GM21619 (cell line): Measurements from ENCODE around the gene TNFSF13.

Experiments
- ATAC-seq: cut with Tn5 transposase; IDR thresholded peaks from one replicate; pipeline ENCODE4 v1.9.1; 2021; ENCODE audit not compliant: unreplicated experiment

The TNFSF13 gene

DNA sequence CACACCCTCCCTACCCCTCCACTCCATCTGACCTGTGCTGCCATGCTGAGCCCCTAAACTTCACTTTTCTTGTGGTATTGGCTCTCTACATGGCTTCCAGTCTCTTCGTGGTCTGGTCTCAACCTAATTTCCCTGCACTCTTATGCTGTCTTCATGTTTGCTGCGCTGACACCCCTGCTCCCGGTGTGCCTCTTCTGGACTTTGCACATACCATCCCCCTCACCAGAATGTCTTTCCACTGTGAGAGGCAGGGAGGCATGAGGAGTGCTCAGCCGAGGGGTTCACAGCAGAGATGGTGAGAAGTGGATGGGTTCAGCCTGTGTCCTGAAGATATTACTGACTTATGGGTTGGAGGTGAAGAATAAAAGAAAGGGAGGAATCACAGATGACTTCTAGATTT, 7.2 kb upstream of the TNFSF13 start:
- ATAC-seq: no peak

DNA sequence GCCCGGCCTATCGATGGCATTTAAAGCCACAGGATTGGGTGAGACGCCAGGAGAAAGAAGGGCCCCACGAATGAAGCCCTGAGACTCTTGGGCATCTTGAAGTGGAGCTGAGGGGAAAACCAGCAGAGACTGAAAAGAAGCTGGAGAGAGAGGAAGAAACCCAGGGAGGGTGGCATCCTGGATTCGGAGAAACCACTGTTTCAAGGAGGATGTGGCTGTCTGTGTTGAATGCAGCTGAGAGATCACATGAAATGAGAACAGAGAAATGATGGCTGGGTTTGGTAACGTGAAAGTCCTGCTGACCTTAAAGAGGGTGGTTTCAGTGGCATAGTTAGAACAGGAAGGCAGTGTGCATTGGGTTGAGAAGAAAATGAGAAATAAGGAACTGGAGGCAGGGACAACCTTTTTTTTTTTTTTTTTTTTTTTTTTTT, 5.9 kb upstream of the TNFSF13 start:
- ATAC-seq: no peak

DNA sequence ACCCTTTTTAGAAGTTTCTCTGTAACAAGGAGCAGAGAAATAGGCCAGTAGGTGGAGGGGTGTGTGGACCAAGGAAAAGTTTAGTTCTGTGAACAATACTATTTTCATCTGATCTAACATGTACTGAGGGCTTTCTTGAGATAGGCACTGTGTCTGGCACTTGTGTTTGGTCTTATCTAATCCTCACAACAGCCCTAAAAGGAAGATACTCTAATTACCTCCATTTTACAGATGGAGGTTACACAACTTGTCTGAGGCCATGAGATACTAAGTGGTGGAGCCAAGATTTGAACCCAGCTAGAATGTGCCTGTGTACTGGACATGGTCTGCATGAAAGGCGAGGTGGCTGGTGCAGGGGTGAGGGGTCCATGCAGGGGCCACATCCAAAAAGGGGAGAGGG, 5.2 kb upstream of the TNFSF13 start:
- no peak for ATAC-seq

DNA sequence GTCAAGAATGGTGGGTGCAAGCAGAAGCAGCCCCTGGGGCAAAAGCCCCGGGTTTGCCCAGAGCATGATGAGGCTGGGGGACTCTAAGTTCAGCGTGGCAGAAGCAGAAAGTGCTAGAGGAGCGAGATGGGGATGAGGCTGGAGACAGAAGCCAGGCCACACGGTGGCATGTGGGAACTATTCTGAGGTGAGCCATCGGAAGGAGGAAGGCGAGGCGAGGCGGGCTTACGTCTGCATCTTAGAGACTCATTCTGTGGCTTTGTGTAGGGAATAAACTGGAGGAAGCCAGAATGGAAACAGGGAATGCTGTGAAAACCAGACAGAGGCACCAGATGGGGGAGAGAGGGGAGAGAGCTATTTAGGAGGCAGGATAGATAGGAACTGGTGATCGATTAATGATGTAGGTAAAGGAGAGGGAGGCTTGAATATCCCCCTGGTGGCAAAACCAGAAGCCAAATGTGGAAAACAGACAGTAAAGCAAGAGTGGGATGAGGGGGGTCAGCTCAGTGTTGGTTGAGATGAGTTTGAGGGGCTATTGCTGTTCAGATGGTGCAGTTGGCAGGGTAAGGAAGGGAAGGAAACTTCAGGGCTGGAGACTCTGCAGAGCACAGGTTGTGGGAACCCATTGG, 3.1 kb upstream of the TNFSF13 start:
- no peak for ATAC-seq

DNA sequence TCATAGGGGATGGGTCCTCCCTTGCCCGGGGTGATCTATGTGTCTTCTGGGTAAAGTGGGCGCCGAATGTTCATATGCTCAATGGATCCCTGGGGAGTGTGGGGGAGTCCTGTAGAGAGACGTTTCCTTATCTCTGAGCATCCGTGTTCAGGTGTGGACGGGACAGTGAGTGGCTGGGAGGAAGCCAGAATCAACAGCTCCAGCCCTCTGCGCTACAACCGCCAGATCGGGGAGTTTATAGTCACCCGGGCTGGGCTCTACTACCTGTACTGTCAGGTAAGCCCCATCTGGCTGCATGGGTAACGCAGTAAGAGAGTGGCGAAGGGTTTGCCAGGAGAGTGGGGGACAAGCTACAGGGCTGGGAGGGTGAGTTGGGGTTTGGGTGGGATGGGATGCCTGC, 1.9 kb upstream of the TNFSF13 start:
- no peak for ATAC-seq

DNA sequence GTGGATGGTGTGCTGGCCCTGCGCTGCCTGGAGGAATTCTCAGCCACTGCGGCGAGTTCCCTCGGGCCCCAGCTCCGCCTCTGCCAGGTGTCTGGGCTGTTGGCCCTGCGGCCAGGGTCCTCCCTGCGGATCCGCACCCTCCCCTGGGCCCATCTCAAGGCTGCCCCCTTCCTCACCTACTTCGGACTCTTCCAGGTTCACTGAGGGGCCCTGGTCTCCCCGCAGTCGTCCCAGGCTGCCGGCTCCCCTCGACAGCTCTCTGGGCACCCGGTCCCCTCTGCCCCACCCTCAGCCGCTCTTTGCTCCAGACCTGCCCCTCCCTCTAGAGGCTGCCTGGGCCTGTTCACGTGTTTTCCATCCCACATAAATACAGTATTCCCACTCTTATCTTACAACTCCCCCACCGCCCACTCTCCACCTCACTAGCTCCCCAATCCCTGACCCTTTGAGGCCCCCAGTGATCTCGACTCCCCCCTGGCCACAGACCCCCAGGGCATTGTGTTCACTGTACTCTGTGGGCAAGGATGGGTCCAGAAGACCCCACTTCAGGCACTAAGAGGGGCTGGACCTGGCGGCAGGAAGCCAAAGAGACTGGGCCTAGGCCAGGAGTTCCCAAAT, 1.3 kb upstream of the TNFSF13 start:
- ATAC-seq: no peak

DNA sequence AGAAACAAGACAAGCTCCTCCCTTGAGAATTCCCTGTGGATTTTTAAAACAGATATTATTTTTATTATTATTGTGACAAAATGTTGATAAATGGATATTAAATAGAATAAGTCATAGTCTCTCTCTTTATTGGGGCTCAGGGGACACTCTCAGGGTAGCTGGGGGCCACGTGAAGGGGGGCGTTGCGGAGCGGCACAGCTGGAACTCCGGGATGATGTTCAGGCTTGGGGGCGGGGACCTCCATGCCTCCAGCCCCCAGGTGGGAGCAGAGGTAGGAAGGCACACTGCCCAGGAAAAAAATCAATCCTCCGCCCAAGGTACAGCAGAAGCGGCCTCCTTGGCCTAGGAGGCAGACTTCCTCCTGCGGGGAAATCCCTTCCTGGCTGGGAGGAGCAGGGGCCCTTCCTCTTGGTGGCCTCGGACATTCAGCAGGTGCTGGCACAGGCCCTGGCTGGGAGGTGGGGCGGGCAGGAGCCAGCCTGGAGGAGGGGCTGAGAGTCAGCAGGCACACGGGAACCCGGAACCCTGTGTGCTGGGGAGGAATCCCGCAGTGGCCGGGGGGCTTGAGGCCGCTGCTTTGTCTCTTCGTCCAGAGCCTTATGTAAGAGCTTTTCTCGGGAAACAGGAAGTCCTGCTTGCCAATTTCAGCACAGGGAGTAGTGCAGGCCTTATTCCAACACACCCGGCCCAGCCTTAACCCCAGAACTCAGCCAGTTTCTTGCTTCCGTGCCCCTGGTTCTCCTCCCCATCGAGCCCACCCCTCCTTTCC, 591 bp upstream of the TNFSF13 start:
- ATAC-seq: no peak

DNA sequence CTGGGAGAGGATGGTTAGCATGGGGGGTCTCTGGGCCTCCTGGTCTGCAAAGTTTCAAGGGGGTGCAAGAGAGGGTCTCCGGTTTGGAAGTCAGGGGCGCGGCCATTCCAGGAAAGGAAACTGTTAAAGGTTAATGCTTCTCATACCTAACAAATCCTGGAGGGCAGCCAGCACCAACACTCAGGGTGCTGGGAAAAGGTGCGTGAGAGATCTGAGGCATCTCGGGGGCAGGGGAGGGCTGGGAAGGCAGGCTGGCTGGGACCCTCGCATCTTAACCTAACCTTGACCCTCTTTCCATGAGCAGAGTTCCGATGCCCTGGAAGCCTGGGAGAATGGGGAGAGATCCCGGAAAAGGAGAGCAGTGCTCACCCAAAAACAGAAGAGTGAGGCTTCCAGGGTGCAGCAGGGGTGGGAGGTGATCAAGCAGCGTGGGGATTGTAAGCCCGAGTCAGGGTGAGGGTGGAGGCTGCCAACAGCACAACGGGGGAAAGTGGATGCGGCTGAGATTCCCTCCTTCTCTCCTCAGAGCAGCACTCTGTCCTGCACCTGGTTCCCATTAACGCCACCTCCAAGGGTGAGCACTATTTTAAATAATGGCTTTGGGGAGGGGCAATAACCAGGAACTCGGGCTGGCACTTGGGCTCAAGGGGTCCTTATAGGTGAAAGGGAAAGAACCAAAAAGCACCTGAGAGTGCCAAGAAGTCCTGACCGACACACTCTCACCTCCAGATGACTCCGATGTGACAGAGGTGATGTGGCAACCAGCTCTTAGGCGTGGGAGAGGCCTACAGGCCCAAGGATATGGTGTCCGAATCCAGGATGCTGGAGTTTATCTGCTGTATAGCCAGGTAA, 996 bp downstream of the TNFSF13 start:
- ATAC-seq: no peak

DNA sequence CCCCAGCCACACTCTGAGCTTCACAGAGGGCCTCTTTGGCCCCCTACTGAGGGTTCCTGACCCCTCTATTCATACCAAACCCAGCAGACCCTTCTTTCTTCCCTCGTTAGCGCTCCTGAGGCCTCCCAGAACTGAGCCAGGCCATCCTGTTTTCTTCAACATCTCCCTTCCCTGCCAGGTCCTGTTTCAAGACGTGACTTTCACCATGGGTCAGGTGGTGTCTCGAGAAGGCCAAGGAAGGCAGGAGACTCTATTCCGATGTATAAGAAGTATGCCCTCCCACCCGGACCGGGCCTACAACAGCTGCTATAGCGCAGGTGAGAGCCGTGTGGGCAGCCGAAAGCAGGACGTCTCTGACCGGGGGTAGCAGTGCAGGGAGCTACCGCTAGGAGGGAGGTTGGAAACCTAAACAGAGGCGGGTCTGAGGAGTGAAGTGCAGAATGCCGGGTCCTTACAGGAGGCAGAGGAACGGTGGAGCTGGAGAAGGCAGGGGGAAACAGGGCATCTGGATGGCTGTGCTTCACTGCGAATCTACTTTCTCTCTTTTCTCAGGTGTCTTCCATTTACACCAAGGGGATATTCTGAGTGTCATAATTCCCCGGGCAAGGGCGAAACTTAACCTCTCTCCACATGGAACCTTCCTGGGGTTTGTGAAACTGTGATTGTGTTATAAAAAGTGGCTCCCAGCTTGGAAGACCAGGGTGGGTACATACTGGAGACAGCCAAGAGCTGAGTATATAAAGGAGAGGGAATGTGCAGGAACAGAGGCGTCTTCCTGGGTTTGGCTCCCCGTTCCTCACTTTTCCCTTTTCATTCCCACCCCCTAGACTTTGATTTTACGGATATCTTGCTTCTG, 1.9 kb downstream of the TNFSF13 start:
- ATAC-seq: no peak

DNA sequence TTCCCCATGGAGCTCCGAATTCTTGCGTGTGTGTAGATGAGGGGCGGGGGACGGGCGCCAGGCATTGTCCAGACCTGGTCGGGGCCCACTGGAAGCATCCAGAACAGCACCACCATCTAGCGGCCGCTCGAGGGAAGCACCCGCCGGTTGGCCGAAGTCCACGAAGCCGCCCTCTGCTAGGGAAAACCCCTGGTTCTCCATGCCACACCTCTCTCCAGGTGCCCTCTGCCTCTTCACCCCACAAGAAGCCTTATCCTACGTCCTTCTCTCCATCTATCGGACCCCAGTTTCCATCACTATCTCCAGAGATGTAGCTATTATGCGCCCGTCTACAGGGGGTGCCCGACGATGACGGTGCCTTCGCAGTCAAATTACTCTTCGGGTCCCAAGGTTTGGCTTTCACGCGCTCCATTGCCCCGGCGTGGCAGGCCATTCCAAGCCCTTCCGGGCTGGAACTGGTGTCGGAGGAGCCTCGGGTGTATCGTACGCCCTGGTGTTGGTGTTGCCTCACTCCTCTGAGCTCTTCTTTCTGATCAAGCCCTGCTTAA, 2.6 kb downstream of the TNFSF13 start:
- peak; percentile 51 for ATAC-seq

DNA sequence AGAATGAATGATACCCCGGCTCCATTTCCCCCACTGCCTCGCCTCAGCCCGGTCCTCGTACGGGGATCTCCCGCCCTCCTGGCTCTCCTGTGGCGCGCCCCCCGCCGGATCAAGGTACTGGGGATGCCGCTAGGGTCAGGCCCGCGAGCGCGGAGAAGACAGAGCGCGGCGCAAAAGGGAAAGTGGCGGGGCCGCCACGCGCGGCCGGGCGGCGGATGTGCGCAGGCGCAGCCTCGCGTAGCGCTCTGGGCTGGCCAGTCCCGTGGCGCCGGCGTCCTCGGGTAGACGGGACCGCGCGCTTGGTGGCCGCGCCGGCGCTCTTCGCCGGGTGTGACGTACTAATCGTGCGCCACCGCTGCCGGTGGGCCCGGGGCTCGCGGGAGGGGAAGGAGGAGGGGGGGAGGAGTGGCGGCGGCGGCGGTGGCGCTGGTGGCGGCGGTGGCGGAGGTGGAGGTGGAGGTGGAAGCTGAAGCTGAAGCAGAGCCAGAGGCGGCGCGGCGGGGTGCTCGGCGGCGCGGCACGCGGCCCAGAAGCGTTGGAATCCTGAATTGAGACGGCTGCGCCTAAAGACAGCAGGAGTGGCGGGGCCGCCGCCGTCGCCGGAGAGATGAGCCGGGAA, 3.1 kb downstream of the TNFSF13 start, which contains the start of gene SENP3:
TSS of gene SENP3 (plus strand) at position 331 of the 619 bp plus-strand sequence. CDS start 1,158 bp downstream, outside the sequence.
- ATAC-seq: peak; percentile 47

DNA sequence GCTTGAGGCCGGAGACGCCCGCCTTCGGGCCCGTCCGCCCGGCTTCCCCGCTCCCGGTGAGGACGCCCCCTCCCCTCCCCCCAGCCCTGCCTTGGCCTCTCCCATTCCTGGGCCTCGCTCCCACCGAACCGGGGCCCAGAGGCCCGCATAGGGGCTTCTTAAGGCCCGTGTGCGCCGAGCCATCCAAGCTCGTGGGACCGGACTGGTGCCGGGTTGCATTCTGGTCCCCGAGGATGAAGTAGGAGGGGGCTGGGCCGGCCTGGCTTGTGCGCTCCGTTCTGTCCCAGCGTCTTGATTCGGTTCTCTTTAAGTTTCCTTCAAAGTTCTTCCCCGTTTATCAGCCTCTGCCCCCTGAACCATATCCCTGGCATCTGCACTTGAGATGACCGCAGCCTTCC, 3.7 kb downstream of the TNFSF13 start:
- ATAC-seq: no peak

DNA sequence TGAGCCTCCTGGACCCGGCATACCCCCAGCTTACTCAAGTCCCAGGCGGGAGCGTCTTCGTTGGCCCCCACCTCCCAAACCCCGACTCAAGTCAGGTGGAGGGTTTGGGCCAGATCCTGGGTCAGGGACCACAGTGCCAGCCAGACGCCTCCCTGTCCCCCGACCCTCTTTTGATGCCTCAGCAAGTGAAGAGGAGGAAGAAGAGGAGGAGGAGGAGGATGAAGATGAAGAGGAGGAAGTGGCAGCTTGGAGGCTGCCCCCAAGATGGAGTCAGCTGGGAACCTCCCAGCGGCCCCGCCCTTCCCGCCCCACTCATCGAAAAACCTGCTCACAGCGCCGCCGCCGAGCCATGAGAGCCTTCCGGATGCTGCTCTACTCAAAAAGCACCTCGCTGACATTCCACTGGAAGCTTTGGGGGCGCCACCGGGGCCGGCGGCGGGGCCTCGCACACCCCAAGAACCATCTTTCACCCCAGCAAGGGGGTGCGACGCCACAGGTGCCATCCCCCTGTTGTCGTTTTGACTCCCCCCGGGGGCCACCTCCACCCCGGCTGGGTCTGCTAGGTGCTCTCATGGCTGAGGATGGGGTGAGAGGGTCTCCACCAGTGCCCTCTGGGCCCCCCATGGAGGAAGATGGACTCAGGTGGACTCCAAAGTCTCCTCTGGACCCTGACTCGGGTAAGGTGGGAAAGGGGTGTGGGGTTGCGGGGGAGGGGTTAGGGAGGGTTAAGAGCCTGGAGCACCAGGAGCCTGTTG, 4.7 kb downstream of the TNFSF13 start:
- no peak for ATAC-seq

DNA sequence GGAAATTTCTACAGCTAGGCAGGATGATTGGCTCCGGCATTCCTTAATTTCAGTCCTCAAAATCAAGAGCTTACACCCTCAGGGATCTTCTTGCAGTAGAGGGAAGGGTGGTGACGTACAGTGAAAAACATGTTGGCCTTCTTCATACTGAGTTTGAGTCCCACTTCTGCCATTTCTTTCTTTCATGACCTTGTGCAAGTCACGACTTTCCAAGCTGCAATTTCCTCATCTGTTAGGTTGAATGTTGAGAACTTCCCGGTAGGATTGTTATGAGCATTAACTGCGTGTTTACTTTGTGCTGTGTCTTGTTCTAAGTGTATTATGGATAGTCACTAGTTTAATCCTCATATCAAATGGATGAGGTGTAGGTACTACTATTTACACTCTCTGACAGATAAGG, 11.0 kb downstream of the TNFSF13 start:
- ATAC-seq: no peak

DNA sequence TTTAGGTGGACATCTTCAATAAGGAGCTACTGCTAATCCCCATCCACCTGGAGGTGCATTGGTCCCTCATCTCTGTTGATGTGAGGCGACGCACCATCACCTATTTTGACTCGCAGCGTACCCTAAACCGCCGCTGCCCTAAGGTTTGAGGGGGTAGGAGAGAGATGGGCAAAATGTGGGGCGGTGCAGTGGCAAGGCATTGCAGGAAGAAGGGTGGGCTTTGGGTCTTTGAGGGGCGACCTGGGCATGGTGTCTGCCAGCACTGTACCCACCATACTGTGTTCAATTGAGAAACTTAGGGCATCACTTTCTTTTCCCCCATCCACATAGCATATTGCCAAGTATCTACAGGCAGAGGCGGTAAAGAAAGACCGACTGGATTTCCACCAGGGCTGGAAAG, 11.8 kb downstream of the TNFSF13 start:
- ATAC-seq: no peak

DNA sequence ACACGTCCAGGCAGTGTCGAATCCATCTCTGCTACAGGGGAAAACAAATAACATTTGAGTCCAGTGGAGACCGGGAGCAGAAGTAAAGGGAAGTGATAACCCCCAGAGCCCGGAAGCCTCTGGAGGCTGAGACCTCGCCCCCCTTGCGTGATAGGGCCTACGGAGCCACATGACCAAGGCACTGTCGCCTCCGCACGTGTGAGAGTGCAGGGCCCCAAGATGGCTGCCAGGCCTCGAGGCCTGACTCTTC, 13.7 kb downstream of the TNFSF13 start:
- no peak for ATAC-seq

DNA sequence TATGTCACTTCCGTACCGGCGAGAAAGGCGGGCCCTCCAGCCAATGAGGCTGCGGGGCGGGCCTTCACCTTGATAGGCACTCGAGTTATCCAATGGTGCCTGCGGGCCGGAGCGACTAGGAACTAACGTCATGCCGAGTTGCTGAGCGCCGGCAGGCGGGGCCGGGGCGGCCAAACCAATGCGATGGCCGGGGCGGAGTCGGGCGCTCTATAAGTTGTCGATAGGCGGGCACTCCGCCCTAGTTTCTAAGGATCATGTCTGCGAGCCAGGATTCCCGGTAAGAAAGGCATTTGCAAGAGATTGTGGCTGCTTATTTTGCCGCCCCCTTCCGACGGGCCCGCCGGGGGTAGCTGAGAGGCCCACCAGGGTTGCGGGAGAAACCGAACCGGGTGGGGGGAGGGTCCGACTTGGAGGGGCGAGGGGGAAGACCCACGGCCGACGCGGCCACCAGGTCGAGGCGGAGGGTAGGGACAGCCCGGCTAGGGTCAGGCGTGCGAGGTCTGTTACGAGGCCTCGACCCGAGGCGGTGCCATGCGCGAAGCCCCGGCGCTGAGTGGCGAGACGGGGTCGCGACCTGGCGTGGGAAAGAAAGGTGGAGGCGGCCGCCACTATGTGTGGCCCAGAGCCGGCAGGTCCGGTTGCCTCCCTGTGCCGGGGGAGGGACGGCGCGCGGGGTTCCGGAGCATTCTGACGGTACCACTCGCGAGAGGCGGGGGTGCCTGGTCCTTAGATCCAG, 14.2 kb downstream of the TNFSF13 start:
- peak; percentile 80 for ATAC-seq

DNA sequence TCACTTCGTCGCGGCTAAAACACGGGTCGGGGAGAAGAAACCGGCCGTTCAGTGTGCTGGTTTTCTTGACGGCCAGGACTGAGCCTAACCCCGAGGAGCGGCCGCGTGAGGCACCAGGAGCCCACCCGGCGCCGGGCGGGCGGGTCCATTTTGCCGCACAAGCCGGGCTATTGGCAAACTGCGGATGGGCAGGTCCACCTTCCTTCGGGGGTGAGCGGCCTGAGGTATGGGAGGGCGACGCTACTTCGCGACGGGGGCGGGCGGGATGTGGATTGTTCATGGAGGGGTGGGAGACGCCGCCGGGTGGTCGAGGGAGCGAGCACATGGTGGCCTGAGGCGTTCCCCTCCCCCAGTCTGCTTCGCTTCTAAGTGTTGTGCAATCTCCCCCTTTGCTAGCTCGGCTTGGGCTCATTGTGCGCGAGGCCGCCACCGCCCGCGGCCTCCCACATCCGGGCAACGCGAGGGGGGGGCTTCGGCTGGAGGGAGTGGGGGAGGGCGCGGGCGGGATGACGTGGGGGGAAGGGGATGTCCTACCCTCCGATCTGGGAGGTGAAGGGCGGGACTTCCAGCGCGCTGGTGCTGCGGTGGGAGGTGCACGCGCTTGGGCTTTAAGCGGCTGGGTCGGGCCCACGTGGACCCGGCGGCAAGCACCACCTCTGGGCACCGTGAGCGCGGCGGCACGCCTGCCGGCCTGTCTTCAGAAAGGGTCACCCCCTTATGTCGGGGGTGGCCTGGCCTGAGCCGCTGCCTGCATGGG, 15.0 kb downstream of the TNFSF13 start:
- ATAC-seq: no peak
